Gastrocnemius medialis (tissue), 4 donors: Measurements from ENCODE around the gene RASSF5. TPM values are rescaled to one million over a fixed set of nuclear protein-coding genes. Genes with fewer than 3 reads are reported as not detected.

Experiments used
- ATAC-seq, 2 donors: fragments of 150-250 bp; one replicate each; pipeline ENCODE4 v1.9.1; 2016
- DNase-seq, 2 donors: peaks; one replicate each; pipeline ENCODE4 v3.0.0-alpha.2; 2019
- H3K27ac ChIP-seq, 4 donors: fragments of 200-600 bp; sonication (generic); 1 replicate in 1 of 4; 2 replicates in 3 of 4; pipeline ENCODE4 v1.5.1; 2016 to 2018; ENCODE audit warnings: mild to moderate bottlenecking in 2 of 4, moderate library complexity in 1 of 4
- H3K27me3 ChIP-seq, 3 donors: fragments of 200-600 bp; sonication (generic) in 2 of 3; 1 replicate in 1 of 3; 2 replicates in 2 of 3; pipeline versions ENCODE4 v1.5.1 to v1.6.0; 2016 to 2019; ENCODE audit warnings: mild to moderate bottlenecking in 1 of 3, moderate library complexity in 1 of 3
- H3K36me3 ChIP-seq, 2 donors: fragments of 200-600 bp; sonication (generic) in 1 of 2; one replicate each; pipeline ENCODE4 v1.5.1; 2017 to 2018
- H3K4me1 ChIP-seq, 2 donors: fragments of 200-600 bp; sonication (generic) in 1 of 2; one replicate each; pipeline ENCODE4 v1.5.1; 2016 to 2017; ENCODE audit warnings: mild to moderate bottlenecking in 2 of 2
- H3K4me3 ChIP-seq, 4 donors: fragments of 200-600 bp; sonication (generic) in 3 of 4; 1 replicate in 1 of 4; 2 replicates in 3 of 4; pipeline ENCODE4 v1.5.1; 2016 to 2019; ENCODE audit warnings: mild to moderate bottlenecking in 2 of 4
- H3K9me3 ChIP-seq, 3 donors: fragments of 200-600 bp; sonication (generic) in 2 of 3; 1 replicate in 1 of 3; 2 replicates in 2 of 3; pipeline ENCODE4 v1.5.1; 2016 to 2019
- CTCF ChIP-seq, 5 experiments: fragments of 450-650 bp in 3 of 5; fragments of 200-600 bp in 2 of 5; sonication (generic) in 2 of 5; IDR thresholded peaks in 4 of 5; conservative IDR thresholded peaks in 1 of 5; 1 replicate in 4 of 5; 2 replicates in 1 of 5; pipeline ENCODE4 v1.5.1; 2016 to 2019; ENCODE audit warnings: antibody characterized with exemption in 5 of 5, mild to moderate bottlenecking in 3 of 5, moderate library complexity in 3 of 5
- POLR2A ChIP-seq, 2 donors: fragments of 450-650 bp; IDR thresholded peaks; one replicate each; pipeline ENCODE4 v1.6.1; 2017; ENCODE audit warnings: antibody characterized with exemption in 2 of 2, mild to moderate bottlenecking in 2 of 2, moderate library complexity in 2 of 2
- in situ Hi-C, 4 donors: fragments of 200-750 bp; cut with MboI; loops; one replicate each; pipeline versions ENCODE4 v1.15.0 to v1.8.0; 2017; ENCODE audit warnings: low sequenced_read_pairs in 4 of 4
- intact Hi-C: fragments of 100-400 bp; cut with DNase I; formaldehyde crosslinking; loops from one replicate; pipeline ENCODE4 v1.15.1; 2023; ENCODE audit warnings: low total_unique reads
- total RNA-seq, 4 donors: library from RNA; depleted of rRNA; stranded (reverse); fragments of >200 nt; gene quantifications; one replicate each; pipeline versions ENCODE4 v1.1.0 to v1.2.3, GENCODE V29; 2016

Gene RASSF5
- total RNA-seq, 4 donors from 2014 or later = 5.9 to 15.9 (median 9.4) TPM

DNA sequence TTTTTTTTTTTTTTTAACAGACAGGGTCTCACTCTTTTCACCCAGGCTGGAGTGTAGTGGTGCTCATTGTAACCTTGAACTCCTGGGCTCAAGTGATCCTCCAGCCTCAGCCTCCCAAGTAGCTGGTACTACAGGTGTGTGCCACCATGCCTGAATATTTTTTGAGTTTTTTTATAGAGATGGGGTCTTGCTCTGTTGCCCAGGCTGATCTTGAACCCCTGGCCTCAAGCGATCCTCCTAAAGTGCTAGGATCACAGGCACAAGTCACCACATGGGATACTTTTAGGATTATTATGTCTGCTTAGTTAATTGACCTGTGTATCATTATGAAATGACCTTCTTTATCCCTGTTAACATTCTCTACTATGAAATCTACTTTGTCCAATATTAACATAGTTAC, 38.0 kb downstream of the RASSF5 start:
- in situ Hi-C loops = loop anchor here in 2 of 4 donors (5.0 kb wide), 1 partner anchor 37 kb away; no protein-coding TSS in a partner anchor
- intact Hi-C loops = loop anchor here (1.0 to 5.0 kb wide), 2 partner anchors 38 to 53 kb away; no protein-coding TSS in a partner anchor
- H3K4me1 ChIP-seq = no peaks in the 10 kb centered on the region
- no peak overlapping the region for H3K4me3 ChIP-seq
- no peaks in the 10 kb centered on the region for H3K9me3 ChIP-seq
- no peak for TF ChIP-seq CTCF (IDR thresholded peaks at IDR 0.05 in 4 of 5, conservative IDR thresholded peaks at IDR 0.05 in 1 of 5)
- no peak for TF ChIP-seq POLR2A (IDR thresholded peaks at IDR 0.05)
- no peak overlapping the region for H3K27ac ChIP-seq
- H3K27me3 ChIP-seq = no peaks in the 10 kb centered on the region
- DNase-seq (no peak), ATAC-seq (no peak)
- H3K36me3 ChIP-seq = no peaks in the 10 kb centered on the region

DNA sequence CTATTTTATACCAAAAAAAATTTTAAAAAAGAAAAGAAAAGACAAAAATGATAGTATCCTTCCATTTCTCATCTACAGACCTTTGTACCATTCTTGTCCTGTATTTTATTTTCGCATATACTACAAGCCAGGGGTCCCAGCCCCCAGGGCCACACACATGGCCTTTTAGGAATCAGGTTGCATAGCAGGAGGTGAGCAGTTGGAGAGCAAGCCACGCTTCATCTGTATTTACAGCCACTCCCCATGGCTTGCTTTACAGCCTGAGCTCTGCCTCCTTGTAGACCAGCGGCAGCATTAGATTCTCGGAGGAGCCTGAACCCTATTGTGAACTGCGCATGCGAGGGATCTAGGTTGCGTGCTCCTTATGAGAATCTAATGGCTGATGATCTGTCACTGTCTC, 39.8 kb downstream of the RASSF5 start:
- DNase-seq (no peak), ATAC-seq (no peak)
- in situ Hi-C loops (loop anchor here in 2 of 4 donors (5.0 kb wide), 1 partner anchor 35 kb away; no protein-coding TSS in a partner anchor), intact Hi-C loops (loop anchor here (5.0 kb wide), 1 partner anchor 55 kb away; no protein-coding TSS in a partner anchor)
- no peaks in the 10 kb centered on the region for H3K4me1 ChIP-seq
- no peaks in the 10 kb centered on the region for H3K36me3 ChIP-seq
- no peak overlapping the region for H3K27ac ChIP-seq
- H3K4me3 ChIP-seq = no peak overlapping the region
- no peaks in the 10 kb centered on the region for H3K9me3 ChIP-seq
- TF ChIP-seq POLR2A (IDR thresholded peaks at IDR 0.05) = no peak
- no peak for TF ChIP-seq CTCF (IDR thresholded peaks at IDR 0.05 in 4 of 5, conservative IDR thresholded peaks at IDR 0.05 in 1 of 5)
- H3K27me3 ChIP-seq = no peaks in the 10 kb centered on the region

- Histone ChIP-seq H3K9me3 (no peaks in the 10 kb centered on the region), H3K27me3 (no peaks in the 10 kb centered on the region), H3K4me3 (no peak overlapping the region), H3K36me3 (no peaks in the 10 kb centered on the region), H3K27ac (no peak overlapping the region), H3K4me1 (peaks cover 5 to 11% of the 10 kb centered on the region in 2 donors)
- intact Hi-C loops (loop anchor here (5.0 kb wide), 1 partner anchor 43 kb away; the partner anchor contains the start of gene RASSF5), in situ Hi-C loops (no loop called here)
- no peak for DNase-seq
- ATAC-seq = no peak
- no peak for TF ChIP-seq CTCF (IDR thresholded peaks at IDR 0.05 in 4 of 5, conservative IDR thresholded peaks at IDR 0.05 in 1 of 5)
- no peak for TF ChIP-seq POLR2A (IDR thresholded peaks at IDR 0.05)
Observed at GRCh38 chr1:206550446-206550845, 43.1 kb downstream of the RASSF5 start.

DNA sequence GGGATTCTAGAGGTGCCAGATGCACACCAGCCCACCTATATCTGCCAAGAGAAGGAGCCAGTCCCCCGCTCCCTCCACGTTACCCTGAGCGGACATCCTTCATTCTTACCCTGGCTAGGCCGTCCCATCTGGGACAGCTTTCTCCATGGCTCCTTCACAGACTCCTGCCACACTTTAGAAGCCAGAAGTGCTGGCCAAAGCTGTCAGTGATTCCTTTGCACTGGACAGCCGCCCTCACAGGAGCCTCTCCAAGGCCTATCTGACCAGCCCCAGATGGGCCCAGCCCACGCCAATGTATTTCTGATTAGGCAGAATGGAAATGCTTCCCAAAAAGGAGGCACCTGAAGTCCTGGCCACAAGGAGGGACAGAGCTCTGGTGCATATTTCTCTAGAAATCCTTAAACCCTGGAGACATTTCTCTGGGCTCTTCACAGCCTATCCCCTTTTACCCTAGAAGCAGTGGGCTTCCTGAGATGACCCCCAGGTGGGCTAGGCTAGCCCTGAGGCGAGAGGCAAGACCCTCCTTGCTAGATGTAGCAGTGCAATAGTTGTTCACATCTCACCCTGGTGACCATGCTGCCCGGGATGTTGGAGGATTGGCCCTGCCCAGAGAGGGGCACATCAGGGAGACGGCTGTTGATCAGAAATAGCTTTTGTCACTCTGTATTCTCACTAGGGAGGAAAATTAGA, 44.1 kb downstream of the RASSF5 start:
- intact Hi-C loops (loop anchor here (5.0 kb wide), 1 partner anchor 44 kb away; the partner anchor contains the start of gene RASSF5), in situ Hi-C loops (no loop called here)
- Histone ChIP-seq H3K36me3 (no peaks in the 10 kb centered on the region), H3K4me3 (no peak overlapping the region), H3K9me3 (no peaks in the 10 kb centered on the region), H3K27ac (peak overlapping the region in 1 of 4 donors; percentile 23), H3K27me3 (no peaks in the 10 kb centered on the region), H3K4me1 (peaks cover 5 to 21% of the 10 kb centered on the region in 2 donors)
- ATAC-seq (no peak), DNase-seq (no peak)
- TF ChIP-seq POLR2A (IDR thresholded peaks at IDR 0.05) = no peak

GRCh38 chr1:206551986-206552326, 44.6 kb downstream of the RASSF5 start:
- no peak overlapping the region for H3K4me3 ChIP-seq
- in situ Hi-C loops (no loop called here), intact Hi-C loops (loop anchor here (5.0 kb wide), 1 partner anchor 45 kb away; the partner anchor contains the start of gene RASSF5)
- no peaks in the 10 kb centered on the region for H3K27me3 ChIP-seq
- no peaks in the 10 kb centered on the region for H3K36me3 ChIP-seq
- no peaks in the 10 kb centered on the region for H3K9me3 ChIP-seq
- peaks cover 10 to 26% of the 10 kb centered on the region in 2 donors for H3K4me1 ChIP-seq
- TF ChIP-seq CTCF (IDR thresholded peaks at IDR 0.05 in 4 of 5, conservative IDR thresholded peaks at IDR 0.05 in 1 of 5) (no peak), POLR2A (IDR thresholded peaks at IDR 0.05) (no peak)
- DNase-seq = no peak
- no peak overlapping the region for H3K27ac ChIP-seq
- no peak for ATAC-seq
